Fibroblast of mammary gland (primary cell): ENCODE results near the gene PCSK9.

Experiments
- DNase-seq: peaks from one replicate; pipeline ENCODE4 v3.0.0-alpha.2; 2010; ENCODE audit warnings: low read depth
- H3K4me3 ChIP-seq: 2 replicates; pipeline ENCODE4 v1.5.1; 2011; ENCODE audit warnings: low read depth, mild to moderate bottlenecking, low read length, moderate library complexity; ENCODE audit not compliant: control insufficient read depth
- TF ChIP-seq, protein P1 (sequence below): conservative IDR thresholded peaks from 2 replicates; pipeline ENCODE4 v1.5.1; 2011; ENCODE audit warnings: low read depth, low read length, inconsistent platforms; ENCODE audit not compliant: control insufficient read depth, insufficient read depth

Gene PCSK9

DNA sequence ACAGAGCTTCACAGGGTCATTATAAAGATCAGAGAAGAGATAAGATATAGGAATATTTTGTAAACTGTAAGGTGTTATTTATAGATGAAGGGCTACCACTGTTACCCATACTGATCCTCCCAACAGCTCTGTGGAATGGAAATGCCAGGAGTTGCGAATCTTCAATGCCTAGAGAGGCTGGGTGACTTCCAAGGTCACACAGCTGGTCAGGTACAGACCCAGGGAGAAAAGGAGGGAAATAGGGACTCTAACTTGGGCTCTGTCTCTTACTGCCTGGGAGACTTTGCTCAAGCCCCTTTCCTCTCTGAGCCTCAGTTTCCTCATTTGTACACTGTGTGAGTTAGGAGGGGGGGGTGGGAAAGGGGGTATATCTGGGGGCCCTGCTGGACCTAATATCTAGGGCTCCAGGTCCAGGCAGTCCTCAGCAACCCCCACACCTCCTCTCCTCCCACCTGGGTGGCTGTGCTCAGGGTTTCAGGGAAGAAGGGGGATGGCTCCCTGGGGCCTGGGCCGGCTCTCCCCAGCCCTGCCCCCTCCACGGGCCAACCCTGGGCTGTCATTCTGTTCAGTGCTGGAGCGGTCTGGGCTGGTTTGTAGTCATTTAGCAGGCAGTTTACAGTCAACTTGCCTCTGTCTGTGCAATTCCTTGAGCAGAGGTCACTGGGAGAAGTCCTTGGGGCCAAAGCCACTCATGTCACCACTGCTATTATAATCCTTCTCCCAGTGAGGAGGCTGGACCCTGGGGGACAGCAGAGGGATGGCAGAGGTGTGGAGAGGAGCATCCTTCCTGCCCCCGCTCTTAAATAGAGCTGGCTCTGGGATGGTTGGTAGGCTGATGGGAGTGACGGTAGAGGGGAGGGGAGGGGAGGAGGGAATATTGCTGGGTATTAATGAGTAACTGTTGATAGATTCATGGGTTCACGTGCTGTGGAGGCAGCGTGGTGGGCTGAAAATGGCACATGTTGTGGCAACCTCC, 39.0 kb upstream of the PCSK9 start:
- no peak for DNase-seq
- no peak overlapping the region for H3K4me3 ChIP-seq
- TF ChIP-seq, protein P1, sequence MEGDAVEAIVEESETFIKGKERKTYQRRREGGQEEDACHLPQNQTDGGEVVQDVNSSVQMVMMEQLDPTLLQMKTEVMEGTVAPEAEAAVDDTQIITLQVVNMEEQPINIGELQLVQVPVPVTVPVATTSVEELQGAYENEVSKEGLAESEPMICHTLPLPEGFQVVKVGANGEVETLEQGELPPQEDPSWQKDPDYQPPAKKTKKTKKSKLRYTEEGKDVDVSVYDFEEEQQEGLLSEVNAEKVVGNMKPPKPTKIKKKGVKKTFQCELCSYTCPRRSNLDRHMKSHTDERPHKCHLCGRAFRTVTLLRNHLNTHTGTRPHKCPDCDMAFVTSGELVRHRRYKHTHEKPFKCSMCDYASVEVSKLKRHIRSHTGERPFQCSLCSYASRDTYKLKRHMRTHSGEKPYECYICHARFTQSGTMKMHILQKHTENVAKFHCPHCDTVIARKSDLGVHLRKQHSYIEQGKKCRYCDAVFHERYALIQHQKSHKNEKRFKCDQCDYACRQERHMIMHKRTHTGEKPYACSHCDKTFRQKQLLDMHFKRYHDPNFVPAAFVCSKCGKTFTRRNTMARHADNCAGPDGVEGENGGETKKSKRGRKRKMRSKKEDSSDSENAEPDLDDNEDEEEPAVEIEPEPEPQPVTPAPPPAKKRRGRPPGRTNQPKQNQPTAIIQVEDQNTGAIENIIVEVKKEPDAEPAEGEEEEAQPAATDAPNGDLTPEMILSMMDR, result no peak

DNA sequence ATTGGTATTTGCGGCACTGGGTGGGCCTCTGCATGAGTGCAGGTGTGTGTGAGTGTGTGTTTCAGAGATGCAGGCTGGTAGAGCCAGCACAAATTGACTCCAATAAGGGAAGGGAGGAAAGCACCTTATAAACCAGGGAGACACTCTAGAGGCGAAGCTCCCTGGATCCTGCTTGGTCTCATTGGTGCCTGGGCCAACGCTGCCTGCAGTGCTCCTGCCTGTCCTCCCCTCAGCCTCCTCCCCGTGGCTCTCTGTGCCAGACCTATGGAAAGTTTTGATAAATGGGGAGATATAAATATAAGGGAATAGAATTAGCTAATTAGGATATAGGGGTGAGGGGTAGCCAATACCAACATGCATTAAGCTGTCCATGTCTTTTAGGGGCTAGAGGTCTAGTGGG, 38.0 kb upstream of the PCSK9 start:
- no peak for DNase-seq
- H3K4me3 ChIP-seq, result no peak overlapping the region
- TF ChIP-seq, protein P1, result no peak

DNA sequence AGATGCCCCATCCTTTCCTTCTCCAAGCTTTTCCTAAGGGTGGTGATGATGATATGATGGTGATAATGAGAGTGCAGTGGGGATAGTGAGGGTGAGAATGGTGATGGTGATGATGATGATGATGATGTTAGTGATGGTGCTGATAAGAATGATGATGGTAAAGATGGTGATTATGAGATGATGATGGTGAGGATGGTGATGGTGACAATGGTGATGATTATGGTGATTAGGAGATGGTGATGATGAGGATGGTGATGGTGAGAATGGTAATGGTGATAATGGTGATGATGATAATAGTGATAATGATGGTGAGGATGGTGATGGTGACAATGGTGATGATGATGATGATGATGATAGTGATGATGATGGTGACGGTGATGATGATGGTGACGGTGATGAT, 36.7 kb upstream of the PCSK9 start:
- no peak overlapping the region for H3K4me3 ChIP-seq
- DNase-seq, result no peak
- TF ChIP-seq, protein P1, result no peak

DNA sequence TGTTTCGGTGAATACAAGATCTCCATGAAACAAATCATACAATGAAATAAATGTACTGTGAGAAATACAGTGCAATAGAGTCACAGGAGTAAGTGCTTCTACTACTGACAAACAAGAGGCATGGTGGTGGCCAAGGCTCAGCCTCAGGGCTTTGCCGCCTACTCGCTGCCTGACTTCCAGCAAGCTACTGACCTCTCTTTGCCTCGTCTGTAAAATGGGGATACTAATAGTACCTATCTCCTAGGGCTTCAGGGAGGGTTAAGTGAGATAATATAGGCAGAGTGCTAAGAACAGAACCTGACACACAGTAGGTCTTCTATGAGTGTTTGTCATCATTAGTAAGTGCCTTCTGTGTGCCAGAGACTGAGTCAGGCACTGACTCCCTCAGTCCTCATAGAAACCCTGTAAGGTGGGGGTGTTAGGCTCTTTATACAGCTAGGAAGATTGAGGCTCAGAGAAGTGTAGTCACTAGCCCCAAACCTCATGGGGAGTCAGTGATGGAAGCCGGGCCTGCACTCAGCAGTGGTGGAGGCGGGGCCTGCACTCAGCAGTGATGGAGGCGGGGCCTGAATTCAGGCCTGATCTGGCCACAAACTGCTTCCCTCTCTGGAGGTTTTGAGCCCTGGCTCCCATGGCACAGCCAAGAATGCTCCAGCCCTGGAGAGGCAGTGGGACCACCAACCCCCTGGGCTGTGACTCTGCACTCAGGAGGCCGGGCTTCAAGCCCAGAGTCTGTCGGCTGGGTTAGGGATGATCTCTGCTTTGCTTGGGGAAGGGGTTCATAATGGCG, 33.8 kb upstream of the PCSK9 start:
- H3K4me3 ChIP-seq, result no peak overlapping the region
- TF ChIP-seq, protein P1, result no peak
- DNase-seq, result peak; percentile 46

DNA sequence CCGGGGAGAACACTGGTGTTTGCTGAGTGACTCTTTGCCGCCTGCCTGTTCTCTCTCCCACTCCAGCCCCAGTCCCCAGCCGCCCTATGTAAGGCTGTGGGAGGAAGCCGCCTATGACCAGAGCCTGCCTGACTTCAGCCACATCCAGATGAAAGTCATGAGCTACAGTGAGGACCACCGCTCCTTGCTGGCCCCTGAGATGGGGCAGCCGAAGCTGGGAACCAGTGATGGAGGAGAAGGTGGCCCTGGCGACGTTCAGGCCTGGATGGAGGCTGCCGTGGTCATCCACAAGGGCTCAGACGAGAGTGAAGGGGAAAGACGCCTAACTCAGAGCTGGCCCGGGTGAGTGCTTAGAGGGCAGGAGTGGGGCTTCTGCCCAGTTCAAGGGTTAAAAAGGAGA, 32.4 kb upstream of the PCSK9 start:
- TF ChIP-seq, protein P1, result no peak
- no peak for DNase-seq
- no peak overlapping the region for H3K4me3 ChIP-seq

DNA sequence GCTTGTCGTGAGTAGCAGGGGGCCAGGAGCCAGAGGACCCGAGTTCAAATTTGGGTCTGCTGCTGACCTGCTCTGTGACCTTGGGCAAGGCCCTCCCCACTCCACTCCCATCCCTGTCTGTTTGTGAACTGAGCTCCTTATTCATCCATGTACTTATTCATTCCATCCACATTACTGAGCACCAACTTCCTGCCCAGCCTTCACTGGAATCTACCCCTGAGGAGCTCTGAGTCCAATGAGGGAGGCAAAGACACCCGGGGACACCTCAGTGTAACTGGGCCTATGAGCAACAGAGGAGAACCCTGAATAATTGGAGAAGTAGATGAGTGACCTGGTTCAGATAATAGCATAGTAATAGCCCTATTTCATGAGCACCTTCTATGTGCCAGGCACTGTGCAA, 31.7 kb upstream of the PCSK9 start:
- TF ChIP-seq, protein P1, result no peak
- no peak overlapping the region for H3K4me3 ChIP-seq
- DNase-seq, result peak; percentile 52
